ENCODE measurements around the gene ERAL1.
"Not testable (repeated sequence)": the region's sequence is repeated elsewhere in the genome, so short reads cannot be mapped to it uniquely, and the experiment has no call there.

Gene ERAL1

DNA sequence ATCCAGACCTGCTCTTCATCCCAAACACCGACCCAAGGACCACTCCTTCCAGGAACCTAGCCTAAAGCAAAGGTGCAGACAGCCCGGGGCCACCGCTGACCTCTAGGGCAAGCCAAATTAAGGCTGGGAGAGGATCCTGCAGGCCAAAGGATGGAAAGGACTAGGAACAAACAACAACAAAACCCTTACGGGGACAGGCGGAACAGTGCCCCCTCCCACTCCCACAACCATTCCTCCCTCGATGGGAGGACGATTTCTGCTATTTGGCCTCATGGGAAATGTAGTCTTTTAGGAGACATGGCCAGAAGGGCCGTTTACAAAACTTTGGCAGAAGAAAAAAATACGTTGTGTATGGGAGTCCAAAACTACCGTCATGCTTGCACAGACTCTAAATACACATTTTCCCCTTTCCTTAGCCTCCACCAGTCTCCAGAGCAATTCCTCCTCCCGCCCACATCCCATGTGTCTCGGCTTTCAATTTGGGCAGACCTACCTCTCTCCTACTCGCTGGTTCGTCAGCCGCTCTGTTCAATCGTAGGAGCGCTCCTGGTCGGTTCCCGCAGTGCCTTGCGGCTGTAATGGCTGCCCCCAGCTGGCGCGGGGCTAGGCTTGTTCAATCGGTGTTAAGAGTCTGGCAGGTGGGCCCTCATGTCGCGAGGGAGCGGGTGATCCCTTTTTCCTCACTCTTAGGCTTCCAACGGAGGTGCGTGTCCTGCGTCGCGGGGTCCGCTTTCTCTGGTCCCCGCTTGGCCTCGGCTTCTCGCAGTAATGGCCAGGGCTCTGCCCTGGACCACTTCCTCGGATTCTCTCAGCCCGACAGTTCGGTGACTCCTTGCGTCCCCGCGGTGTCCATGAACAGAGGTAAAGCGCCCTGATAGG lies at the start of gene ERAL1:
Gene ERAL1 (plus strand): TSS at position 560 of the 879 bp plus-strand sequence. CDS start 19 bp downstream, at position 579.
- DNase-seq (ENCODE audit: low read depth): peak; percentile 73

- DNase-seq (ENCODE audit: low read depth): no peak
These were observed 46.7 kb upstream of the ERAL1 start for GRCh38 chr17:28807925-28808634.

GRCh38 chr17:28810437-28810836 lies 44.4 kb upstream of the ERAL1 start:
- no peak for DNase-seq (ENCODE audit: low read depth)

DNA sequence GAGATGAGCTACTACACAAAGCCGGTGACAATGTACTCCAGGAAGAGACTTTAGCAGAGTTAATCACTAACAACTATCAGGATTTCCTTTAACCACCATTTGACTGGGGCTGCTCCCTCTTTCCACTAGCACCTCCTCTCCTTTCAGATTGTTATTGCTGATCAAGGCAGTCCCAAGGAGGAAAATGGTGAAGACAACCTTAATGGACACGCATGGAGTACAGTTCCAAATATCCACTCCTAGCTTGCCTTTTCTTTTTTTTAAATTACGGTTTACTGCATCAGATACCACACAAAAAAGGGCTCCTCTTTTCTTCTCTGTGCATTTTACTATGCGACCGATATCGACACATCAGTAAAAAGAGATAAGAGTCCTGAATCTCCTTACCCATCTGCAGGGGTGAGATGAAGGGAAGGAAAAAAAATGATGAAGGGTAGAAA lies 43.1 kb upstream of the ERAL1 start:
- DNase-seq (ENCODE audit: low read depth): no peak

- DNase-seq (ENCODE audit: low read depth): peak; percentile 95
These were observed 42.6 kb upstream of the ERAL1 start for GRCh38 chr17:28812091-28812747.

GRCh38 chr17:28812748-28813377 lies 42.0 kb upstream of the ERAL1 start:
- peak; percentile 50 for DNase-seq (ENCODE audit: low read depth)

GRCh38 chr17:28816540-28816939 lies 38.3 kb upstream of the ERAL1 start:
- no peak for DNase-seq (ENCODE audit: low read depth)

DNA sequence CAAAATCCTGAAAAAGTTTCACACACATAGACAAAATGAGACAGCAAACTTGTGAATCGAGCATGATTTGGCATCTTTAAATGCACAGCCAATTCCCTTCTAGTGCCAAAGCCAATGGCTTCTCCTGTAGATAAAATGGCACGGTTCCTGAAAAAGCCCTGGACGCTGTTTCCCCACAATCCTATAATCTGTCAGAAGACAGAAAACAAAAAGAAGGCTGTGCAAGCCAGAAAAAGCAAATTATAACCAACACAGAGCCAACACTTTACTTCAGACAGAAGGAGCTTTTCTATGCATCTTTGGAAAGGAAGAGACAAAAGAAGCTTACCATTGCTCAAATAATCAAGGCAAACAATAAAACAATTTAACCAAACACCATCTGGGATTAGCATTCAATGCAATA lies 36.0 kb upstream of the ERAL1 start:
- DNase-seq (ENCODE audit: low read depth): no peak

DNA sequence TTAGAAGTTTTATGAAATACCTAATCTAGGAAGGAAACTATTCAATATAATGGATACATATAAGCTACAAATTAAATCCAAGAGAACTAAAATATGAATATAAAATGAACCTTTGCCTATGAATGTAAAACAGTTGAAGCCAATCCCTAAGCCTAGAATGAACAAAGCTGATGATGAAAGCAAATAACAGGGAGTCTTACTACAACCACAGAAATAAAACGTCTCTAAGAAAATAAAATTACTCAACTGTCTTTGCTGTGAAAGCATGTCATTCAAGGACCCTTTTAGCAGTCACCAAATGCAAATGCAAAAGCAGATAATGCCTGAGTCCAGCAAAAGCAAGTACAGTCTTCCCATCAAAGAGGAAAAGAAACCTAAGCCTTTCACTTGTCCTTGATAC lies 35.2 kb upstream of the ERAL1 start:
- no peak for DNase-seq (ENCODE audit: low read depth)

DNA sequence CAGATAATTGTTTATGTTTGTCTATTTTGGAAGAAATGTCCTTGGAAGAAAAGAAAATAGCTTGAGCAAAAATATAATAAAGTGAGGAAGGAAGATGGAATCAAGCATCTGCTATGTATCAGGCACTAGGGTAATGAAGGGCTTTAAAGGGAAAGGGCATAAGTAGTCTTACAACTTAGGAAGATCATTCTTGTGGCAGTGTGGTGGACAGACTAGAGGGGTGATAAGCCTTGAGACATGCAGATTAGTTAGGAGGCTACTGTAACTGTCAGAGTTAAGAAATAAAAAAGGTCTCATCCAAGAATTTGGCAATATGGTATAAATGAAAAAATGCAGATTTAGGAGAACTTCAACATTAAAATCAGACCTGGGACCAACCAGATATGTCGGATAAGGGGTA lies 27.1 kb upstream of the ERAL1 start:
- DNase-seq (ENCODE audit: low read depth): no peak

GRCh38 chr17:28828294-28829040 lies 26.3 kb upstream of the ERAL1 start:
- DNase-seq (ENCODE audit: low read depth): no peak

GRCh38 chr17:28834420-28834819 lies 20.4 kb upstream of the ERAL1 start:
- no peak for DNase-seq (ENCODE audit: low read depth)

DNA sequence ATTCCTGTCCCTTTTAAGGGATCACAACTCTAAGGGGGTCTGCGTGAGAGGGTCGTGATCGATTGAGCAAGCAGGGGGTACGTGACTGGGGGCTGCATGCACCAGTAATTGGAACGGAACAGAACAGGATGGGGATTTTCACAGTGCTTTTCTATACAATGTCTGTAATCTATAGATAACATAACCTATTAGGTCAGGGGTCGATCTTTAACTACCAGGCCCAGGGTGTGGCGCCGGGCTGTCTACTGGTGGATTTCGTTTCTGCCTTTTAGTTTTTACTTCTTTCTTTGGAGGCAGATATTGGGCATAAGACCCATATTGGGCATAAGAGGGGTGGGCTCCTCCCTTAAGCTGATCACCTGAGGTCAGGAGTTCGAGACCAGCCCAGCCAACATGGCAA lies 18.3 kb upstream of the ERAL1 start:
- not testable (repeated sequence) for DNase-seq (ENCODE audit: low read depth)

GRCh38 chr17:28839221-28839620 lies 15.6 kb upstream of the ERAL1 start:
- DNase-seq (ENCODE audit: low read depth): no peak

- no peak for DNase-seq (ENCODE audit: low read depth)
These were observed 12.9 kb upstream of the ERAL1 start for GRCh38 chr17:28841901-28842281.

DNA sequence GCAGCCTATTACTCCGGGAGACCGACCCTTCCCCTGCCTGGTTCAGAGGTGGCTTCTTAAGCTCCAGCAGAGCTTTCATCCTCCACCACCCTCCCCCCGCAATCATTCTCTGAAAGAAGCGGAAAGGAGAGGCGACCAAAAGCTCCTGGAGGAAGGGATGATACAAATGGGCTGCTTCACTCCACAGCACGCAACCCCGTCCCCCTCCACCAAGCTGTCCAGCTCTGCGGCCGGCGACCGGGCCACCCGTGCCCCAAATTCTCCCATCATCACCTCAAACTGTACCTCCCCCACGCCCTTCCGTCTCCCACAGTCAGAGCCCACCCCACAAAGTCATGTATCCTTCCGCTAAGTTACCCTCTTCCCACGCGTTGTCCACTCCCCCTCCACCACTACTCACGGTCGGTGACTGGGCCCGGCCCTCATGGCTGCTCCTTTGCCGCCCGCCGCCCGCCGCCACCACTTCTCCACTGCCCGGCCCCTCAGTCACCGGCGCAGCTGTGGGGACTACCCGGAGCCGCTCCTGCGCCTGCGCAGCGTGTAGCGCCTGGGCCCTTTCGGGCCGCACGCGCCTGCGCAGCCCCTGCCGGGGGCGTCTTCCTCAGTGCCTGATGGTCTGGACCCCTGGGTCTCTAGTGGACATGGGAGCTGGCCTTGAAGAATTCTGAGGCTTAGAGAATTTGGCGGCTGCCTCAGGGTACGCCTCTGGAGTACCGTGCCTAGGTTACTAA lies 12.4 kb upstream of the ERAL1 start, which contains the start of gene FAM222B:
Gene FAM222B (minus strand): TSS at position 509 of the 731 bp plus-strand sequence. CDS start 76,123 bp downstream, outside the sequence.
- peak; percentile 78 for DNase-seq (ENCODE audit: low read depth)

- no peak for DNase-seq (ENCODE audit: low read depth)
These were observed 11.0 kb upstream of the ERAL1 start for GRCh38 chr17:28843816-28844148.

DNA sequence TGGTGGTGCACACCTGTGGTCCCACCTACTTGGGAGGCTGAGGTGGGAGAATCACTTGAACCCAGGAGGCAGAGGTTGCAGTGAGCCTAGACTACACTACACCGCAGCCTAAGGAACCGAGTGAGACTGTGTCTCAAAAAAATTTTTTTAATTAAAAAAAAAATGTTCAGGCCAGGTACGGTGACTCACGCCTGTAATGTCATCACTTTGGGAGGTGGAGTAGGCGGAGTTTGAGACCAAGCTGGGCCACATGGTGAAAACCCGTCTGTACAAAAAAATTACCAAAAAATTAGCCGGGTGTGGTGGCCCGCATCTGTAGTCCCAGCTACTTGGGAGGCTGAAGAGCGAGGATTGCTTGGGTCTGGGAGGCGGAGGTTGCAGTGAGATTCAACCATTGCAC lies 8.6 kb upstream of the ERAL1 start:
- DNase-seq (ENCODE audit: low read depth): no peak

DNA sequence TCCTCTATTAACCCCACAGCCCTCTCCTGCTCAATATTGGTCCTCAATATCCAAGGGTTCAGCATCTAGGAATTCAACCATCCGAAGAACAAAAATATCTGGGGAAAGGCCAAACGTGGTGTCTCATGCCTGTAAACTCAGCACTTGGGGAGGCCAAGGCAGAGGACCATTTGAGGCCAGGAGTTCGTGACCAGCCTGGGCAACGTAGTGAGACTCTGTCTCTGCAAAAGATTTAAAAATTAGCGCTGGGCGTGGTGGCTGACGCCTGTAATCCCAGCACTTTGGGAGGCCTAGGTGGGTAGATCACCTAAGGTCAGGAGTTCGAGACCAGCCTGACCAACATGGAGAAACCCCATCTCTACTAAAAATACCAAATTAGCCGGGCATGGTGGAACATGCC lies 8.1 kb upstream of the ERAL1 start:
- DNase-seq (ENCODE audit: low read depth): not testable (repeated sequence)

DNA sequence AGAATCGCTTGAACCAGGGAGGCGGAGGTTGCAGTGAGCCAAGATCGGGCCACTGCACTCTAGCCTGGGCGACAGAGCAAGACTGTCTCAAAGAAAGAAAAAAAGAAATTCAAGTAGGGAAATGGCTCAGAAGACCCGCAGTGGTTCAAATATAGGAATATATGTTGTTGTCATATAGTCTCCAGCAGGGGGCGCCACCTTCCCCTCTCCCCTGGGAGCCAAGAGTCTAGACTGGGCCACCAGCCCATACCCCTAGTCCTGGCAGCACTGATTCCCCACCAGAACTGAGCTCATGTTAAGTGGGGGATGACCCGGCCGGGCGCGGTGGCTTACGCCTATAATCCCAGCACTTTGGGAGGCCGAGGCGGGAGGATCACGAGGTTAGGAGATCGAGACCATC lies 6.1 kb upstream of the ERAL1 start:
- not testable (repeated sequence) for DNase-seq (ENCODE audit: low read depth)

- DNase-seq (ENCODE audit: low read depth): no peak
These were observed 5.5 kb upstream of the ERAL1 start for GRCh38 chr17:28849281-28849680.

Measured in T-helper 22 cell (primary cell).